ENCODE results near the gene SYTL4.

DNA sequence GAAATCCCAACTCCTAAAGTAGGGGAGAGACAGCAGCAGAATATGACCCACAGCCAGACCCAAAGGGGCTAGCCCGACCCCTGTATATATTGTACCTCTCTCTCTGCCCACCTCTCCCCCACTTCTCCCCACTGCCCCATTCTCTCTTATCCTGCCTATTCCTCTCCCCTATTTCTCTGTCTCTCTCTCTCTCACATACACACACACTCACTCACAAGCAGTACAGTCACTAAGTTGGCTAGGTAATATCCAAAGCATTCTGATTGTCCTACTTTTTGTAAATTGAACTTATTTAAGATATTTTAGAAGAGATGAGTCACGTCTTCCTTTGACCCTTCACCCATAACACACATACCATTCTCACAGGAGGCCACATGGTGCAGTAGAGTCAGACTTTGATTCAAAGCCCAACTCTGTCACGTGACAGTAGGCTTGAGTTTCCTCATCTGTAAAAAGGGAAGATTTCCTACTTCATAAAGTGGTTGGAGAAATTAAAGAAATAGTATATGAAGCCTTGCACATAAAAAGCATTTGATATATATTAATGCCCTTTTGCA lies 58.4 kb downstream of the SYTL4 start:
- TF ChIP-seq CTCF (IDR thresholded peaks at IDR 0.05) (no peak), POLR2A (IDR thresholded peaks at IDR 0.05) (no peak)
